RWPE2 (cell line): ENCODE results near the gene POC1B.

Experiments used
- ATAC-seq: fragments of 200-7000 bp; cut with Tn5 transposase; 3 replicates; pipeline ENCODE4 v1.9.1; 2021; ENCODE audit warnings: low read depth
- DNase-seq: peaks from one replicate; pipeline ENCODE4 v3.0.0-alpha.2; 2020; ENCODE audit warnings: low spot score
- H3K27ac ChIP-seq: fragments of 450-650 bp; 2 replicates; pipeline ENCODE4 v1.5.1; 2017; ENCODE audit warnings: mild to moderate bottlenecking; ENCODE audit not compliant: poor library complexity, severe bottlenecking
- H3K27me3 ChIP-seq: fragments of 250-450 bp; sonication (Bioruptor Pico); 2 replicates; pipeline ENCODE4 v1.5.1; 2021; ENCODE audit warnings: mild to moderate bottlenecking, moderate library complexity; ENCODE audit not compliant: insufficient read depth, poor library complexity, severe bottlenecking
- H3K36me3 ChIP-seq: fragments of 250-450 bp; sonication (Bioruptor Pico); 2 replicates; pipeline ENCODE4 v1.5.1; 2020; ENCODE audit warnings: low read depth, mild to moderate bottlenecking, moderate library complexity
- H3K4me1 ChIP-seq: fragments of 250-450 bp; sonication (Bioruptor Pico); 2 replicates; pipeline ENCODE4 v1.5.1; 2021; ENCODE audit warnings: mild to moderate bottlenecking, moderate library complexity; ENCODE audit not compliant: insufficient read depth, poor library complexity, severe bottlenecking
- H3K4me3 ChIP-seq: fragments of 250-450 bp; sonication (Bioruptor Pico); 2 replicates; pipeline ENCODE4 v1.5.1; 2021; ENCODE audit warnings: mild to moderate bottlenecking, moderate library complexity; ENCODE audit not compliant: severe bottlenecking
- H3K9me3 ChIP-seq: fragments of 250-450 bp; sonication (Bioruptor Pico); 2 replicates; pipeline ENCODE4 v1.5.1; 2021; ENCODE audit warnings: mild to moderate bottlenecking, moderate library complexity; ENCODE audit not compliant: severe bottlenecking
- TF ChIP-seq, protein P1 (sequence below): fragments of 450-650 bp; IDR thresholded peaks from one replicate; pipeline ENCODE4 v1.5.1; 2017; ENCODE audit warnings: mild to moderate bottlenecking, moderate library complexity; ENCODE audit not compliant: poor library complexity, severe bottlenecking

POC1B gene

DNA sequence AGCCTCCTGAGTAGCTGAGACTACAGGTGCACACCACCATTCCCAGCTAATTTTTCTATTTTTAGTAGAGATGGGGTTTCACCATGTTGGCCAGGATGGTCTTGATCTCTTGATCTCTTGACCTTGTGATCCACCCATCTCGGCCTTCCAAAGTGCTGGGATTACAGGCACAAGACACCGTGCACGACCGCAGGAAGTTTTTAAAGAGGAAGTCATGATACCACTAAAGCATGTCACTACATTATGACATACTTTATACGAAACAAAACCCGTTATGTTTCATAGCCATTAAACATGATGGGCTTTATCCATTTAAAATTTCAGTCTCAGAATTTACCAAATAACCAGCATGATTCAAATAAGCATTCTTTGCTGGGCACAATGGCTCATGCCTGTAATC, 89.8 kb downstream of the POC1B start:
- Histone ChIP-seq H3K9me3 (no peaks in the 10 kb centered on the region), H3K36me3 (no peaks in the 10 kb centered on the region), H3K4me3 (no peak overlapping the region), H3K27me3 (no peaks in the 10 kb centered on the region), H3K4me1 (peaks cover 6% of the 10 kb centered on the region), H3K27ac (no peak overlapping the region)
- no peak for DNase-seq
- TF ChIP-seq, protein P1, sequence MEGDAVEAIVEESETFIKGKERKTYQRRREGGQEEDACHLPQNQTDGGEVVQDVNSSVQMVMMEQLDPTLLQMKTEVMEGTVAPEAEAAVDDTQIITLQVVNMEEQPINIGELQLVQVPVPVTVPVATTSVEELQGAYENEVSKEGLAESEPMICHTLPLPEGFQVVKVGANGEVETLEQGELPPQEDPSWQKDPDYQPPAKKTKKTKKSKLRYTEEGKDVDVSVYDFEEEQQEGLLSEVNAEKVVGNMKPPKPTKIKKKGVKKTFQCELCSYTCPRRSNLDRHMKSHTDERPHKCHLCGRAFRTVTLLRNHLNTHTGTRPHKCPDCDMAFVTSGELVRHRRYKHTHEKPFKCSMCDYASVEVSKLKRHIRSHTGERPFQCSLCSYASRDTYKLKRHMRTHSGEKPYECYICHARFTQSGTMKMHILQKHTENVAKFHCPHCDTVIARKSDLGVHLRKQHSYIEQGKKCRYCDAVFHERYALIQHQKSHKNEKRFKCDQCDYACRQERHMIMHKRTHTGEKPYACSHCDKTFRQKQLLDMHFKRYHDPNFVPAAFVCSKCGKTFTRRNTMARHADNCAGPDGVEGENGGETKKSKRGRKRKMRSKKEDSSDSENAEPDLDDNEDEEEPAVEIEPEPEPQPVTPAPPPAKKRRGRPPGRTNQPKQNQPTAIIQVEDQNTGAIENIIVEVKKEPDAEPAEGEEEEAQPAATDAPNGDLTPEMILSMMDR = no peak
- ATAC-seq = no peak

DNA sequence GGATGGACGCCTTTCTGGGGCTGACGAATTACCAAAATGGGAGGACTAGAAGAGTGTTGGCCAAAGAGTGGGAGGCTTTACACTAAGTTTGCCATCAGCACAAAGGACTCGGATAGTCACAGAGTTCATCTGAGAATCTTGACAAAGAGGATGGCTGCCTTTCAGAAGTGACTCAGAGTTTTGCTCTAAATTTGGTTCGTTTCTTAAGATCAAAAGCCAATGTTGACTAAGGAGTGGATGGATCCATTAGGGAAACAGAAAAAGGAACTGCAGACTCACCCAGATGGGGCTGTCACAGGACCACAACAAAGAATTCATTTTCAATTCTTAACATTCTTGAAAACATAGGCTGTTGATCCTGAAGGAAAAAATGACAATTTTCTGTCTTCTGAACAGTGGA, 92.2 kb downstream of the POC1B start:
- TF ChIP-seq, protein P1 = no peak

DNA sequence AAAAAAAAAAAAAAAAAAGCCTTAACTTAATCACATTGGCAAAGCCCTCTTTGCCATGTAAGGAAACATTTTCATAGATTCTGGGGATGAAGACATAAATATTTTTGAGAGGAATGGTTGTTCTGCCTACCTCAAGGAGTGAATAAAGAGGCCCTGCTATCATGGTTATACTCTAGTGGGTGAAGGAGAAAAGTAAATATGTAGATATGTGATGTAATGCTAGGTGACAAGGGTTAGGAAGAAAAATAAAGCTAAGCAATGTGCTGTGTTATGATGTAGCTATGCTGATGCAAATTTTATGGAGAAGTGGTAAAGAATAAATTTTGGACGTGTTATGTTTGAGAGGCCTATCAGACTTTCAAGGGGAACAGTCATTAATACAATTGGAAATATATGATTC, 93.5 kb downstream of the POC1B start:
- Histone ChIP-seq H3K27ac (no peak overlapping the region), H3K4me1 (no peaks in the 10 kb centered on the region), H3K36me3 (no peaks in the 10 kb centered on the region), H3K9me3 (no peaks in the 10 kb centered on the region), H3K4me3 (no peak overlapping the region), H3K27me3 (no peaks in the 10 kb centered on the region)
- no peak for ATAC-seq
- TF ChIP-seq, protein P1 = no peak
- no peak for DNase-seq

More for the DNA sequence above, 92.2 kb downstream of the POC1B start:
- no peaks in the 10 kb centered on the region for H3K27me3 ChIP-seq
- no peaks in the 10 kb centered on the region for H3K9me3 ChIP-seq
- no peaks in the 10 kb centered on the region for H3K4me1 ChIP-seq
- no peak overlapping the region for H3K27ac ChIP-seq
- H3K36me3 ChIP-seq = no peaks in the 10 kb centered on the region
- DNase-seq (no peak), ATAC-seq (no peak)
- no peak overlapping the region for H3K4me3 ChIP-seq

DNA sequence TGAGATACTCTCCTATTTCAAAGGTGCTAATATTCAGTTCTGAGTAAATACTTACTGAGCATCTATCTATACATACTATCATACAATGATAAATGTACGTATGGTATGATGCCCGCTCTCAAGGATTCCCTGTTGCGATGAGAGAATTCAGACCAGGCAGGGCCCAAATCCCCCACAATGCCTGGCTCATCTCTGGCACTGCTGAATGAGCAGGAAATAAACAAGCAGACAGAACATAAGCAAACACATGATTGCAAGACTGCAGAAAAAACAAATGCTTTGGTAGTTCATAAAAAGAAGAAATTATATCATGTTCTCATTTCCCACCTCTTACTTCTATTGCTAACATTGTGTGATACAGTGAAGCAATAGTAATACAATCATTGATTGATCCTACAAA, 96.3 kb downstream of the POC1B start:
- no peaks in the 10 kb centered on the region for H3K4me1 ChIP-seq
- no peak for DNase-seq
- H3K4me3 ChIP-seq = no peak overlapping the region
- no peaks in the 10 kb centered on the region for H3K9me3 ChIP-seq
- no peak for ATAC-seq
- no peak overlapping the region for H3K27ac ChIP-seq
- H3K36me3 ChIP-seq = peaks cover 5% of the 10 kb centered on the region
- TF ChIP-seq, protein P1 = no peak
- no peaks in the 10 kb centered on the region for H3K27me3 ChIP-seq

DNA sequence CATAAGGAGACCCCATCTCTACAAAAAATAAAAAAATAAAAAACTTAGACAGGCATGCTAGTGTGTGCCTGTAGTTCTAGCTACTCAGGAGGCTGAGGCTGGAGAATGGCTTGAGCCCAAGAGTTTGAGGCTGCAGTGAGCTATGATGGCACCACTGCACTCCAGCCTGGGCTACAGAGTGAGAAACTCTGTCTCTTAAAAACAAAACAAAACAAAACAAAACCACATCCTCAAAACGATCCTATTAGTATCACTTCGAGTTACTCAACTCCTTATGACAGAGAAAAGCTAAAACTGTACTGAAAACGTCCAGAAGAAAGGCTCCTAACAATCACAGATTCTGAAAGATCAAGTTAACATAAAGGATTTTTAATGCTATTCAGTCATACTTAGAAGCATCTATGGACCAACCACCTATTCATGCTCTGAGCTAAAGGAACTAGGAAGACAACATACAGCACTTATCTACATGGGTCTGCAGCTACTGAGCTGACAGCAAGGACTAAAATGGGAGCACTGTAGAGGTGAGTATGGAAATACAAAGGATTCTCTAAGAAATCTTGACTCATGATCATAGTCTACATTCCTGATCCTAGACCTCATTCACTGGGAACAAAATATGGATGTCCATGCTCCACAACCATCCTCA, 98.2 kb downstream of the POC1B start:
- no peak for ATAC-seq
- H3K36me3 ChIP-seq = peaks cover 10% of the 10 kb centered on the region

More for the DNA sequence above, 98.2 kb downstream of the POC1B start:
- Histone ChIP-seq H3K27ac (no peak overlapping the region), H3K4me3 (no peak overlapping the region), H3K27me3 (no peaks in the 10 kb centered on the region), H3K9me3 (no peaks in the 10 kb centered on the region), H3K4me1 (no peaks in the 10 kb centered on the region)
- TF ChIP-seq, protein P1 = no peak
- no peak for DNase-seq
